Fibroblast of mammary gland (primary cell): ENCODE measurements around the gene VPS13C.

Experiments
- DNase-seq: peaks from one replicate; pipeline ENCODE4 v3.0.0-alpha.2; 2010; ENCODE audit warnings: low read depth
- H3K4me3 ChIP-seq: 2 replicates; pipeline ENCODE4 v1.5.1; 2011; ENCODE audit warnings: low read depth, mild to moderate bottlenecking, low read length, moderate library complexity; ENCODE audit not compliant: control insufficient read depth
- TF ChIP-seq, protein P1 (sequence below): conservative IDR thresholded peaks from 2 replicates; pipeline ENCODE4 v1.5.1; 2011; ENCODE audit warnings: low read depth, low read length, inconsistent platforms; ENCODE audit not compliant: control insufficient read depth, insufficient read depth

The VPS13C gene

DNA sequence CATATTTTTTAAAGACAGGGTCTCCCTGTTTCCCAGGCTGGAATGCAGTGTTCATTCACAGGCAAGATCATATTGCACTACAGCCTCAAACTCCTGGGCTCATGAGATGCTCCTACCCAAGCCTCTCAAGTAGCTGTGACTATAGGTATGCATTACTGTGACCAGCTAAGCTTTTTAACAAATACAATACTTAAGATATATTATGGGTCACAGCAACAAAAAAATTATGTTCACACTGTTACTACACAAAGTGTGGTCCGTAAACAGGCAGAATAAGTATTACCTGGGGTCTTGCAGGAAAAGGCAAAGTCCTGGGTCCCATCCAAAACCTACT lies 152.5 kb downstream of the VPS13C start:
- no peak for DNase-seq
- no peak overlapping the region for H3K4me3 ChIP-seq
- TF ChIP-seq, protein P1, sequence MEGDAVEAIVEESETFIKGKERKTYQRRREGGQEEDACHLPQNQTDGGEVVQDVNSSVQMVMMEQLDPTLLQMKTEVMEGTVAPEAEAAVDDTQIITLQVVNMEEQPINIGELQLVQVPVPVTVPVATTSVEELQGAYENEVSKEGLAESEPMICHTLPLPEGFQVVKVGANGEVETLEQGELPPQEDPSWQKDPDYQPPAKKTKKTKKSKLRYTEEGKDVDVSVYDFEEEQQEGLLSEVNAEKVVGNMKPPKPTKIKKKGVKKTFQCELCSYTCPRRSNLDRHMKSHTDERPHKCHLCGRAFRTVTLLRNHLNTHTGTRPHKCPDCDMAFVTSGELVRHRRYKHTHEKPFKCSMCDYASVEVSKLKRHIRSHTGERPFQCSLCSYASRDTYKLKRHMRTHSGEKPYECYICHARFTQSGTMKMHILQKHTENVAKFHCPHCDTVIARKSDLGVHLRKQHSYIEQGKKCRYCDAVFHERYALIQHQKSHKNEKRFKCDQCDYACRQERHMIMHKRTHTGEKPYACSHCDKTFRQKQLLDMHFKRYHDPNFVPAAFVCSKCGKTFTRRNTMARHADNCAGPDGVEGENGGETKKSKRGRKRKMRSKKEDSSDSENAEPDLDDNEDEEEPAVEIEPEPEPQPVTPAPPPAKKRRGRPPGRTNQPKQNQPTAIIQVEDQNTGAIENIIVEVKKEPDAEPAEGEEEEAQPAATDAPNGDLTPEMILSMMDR, result no peak

- no peak for DNase-seq
- TF ChIP-seq, protein P1, result no peak
- no peak overlapping the region for H3K4me3 ChIP-seq
These were observed 153.1 kb downstream of the VPS13C start for GRCh38 chr15:61906961-61907752.

DNA sequence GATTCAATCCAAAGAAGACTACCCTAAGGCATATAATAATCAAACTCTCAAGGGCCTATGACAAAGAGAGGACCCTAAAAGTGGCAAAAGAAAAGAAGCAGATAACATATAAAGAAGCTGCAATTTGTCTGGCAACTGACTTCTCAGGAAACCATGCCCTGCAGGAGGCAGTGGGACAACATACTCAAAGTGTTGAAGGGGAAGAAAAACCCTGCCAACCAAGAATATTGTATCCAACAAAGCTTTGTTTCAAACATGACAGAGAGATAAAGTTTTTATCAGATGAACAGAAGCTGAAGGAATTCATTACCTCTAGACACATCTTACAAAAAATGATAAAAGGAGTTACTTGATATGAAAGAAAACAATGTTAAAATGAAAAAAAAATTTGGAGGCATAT lies 167.1 kb downstream of the VPS13C start:
- no peak overlapping the region for H3K4me3 ChIP-seq
- DNase-seq, result no peak
- TF ChIP-seq, protein P1, result no peak

- no peak for DNase-seq
- TF ChIP-seq, protein P1, result no peak
- H3K4me3 ChIP-seq, result no peak overlapping the region
These were observed 168.1 kb downstream of the VPS13C start for GRCh38 chr15:61892140-61892539.

DNA sequence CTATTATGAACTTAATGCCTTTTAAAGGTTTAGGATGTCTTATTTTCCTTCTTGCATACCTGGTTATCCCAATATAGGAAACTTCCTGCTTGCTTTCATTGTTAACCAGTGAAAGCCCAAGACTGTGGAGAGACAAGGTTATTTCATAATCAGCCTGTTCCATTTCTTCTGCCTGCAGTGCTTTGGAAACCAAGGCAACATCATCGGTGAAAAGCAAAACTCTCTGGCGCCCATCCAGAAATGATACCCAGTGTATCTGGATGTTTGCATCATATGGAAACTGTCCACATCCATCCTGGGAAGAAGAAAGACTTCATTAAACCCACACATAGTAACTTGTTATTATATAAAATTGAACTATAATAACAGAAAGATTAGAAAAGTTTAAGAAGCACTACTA lies 170.1 kb downstream of the VPS13C start:
- DNase-seq, result no peak
- TF ChIP-seq, protein P1, result no peak
- H3K4me3 ChIP-seq, result no peak overlapping the region

GRCh38 chr15:61889706-61890105 lies 170.5 kb downstream of the VPS13C start:
- H3K4me3 ChIP-seq, result no peak overlapping the region
- no peak for DNase-seq
- TF ChIP-seq, protein P1, result no peak
